Measurements from ENCODE around the gene MRPS15. TPM values are rescaled to one million over a fixed set of nuclear protein-coding genes. Genes with fewer than 3 reads are reported as not detected.

Gene MRPS15
- total RNA-seq, 1 donor = 35.1 TPM

- Histone ChIP-seq H3K27me3 (ENCODE audit: insufficient read depth, low read length) (no peaks in the 10 kb centered on the region), H3K4me1 (ENCODE audit: insufficient read depth, low read length) (no peaks in the 10 kb centered on the region), H3K4me3 (ENCODE audit: low read length) (no peak overlapping the region), H3K9me3 (ENCODE audit: low read depth, low read length) (no peaks in the 10 kb centered on the region)
Measured at GRCh38 chr1:36433102-36433501, 31.1 kb downstream of the MRPS15 start.

- H3K4me3 ChIP-seq (ENCODE audit: low read length) = no peak overlapping the region
- H3K27me3 ChIP-seq (ENCODE audit: insufficient read depth, low read length) = no peaks in the 10 kb centered on the region
- H3K9me3 ChIP-seq (ENCODE audit: low read depth, low read length) = no peaks in the 10 kb centered on the region
- H3K4me1 ChIP-seq (ENCODE audit: insufficient read depth, low read length) = no peaks in the 10 kb centered on the region
Measured at GRCh38 chr1:36432616-36433015, 31.6 kb downstream of the MRPS15 start.

GRCh38 chr1:36425791-36426190, 38.4 kb downstream of the MRPS15 start:
- H3K27me3 ChIP-seq (ENCODE audit: insufficient read depth, low read length) = no peaks in the 10 kb centered on the region
- peaks cover 3% of the 10 kb centered on the region for H3K4me1 ChIP-seq (ENCODE audit: insufficient read depth, low read length)
- no peak overlapping the region for H3K4me3 ChIP-seq (ENCODE audit: low read length)
- H3K9me3 ChIP-seq (ENCODE audit: low read depth, low read length) = no peaks in the 10 kb centered on the region

GRCh38 chr1:36421649-36422048, 42.5 kb downstream of the MRPS15 start:
- H3K9me3 ChIP-seq (ENCODE audit: low read depth, low read length) = no peaks in the 10 kb centered on the region
- no peak overlapping the region for H3K4me3 ChIP-seq (ENCODE audit: low read length)
- no peaks in the 10 kb centered on the region for H3K27me3 ChIP-seq (ENCODE audit: insufficient read depth, low read length)
- peaks cover 20% of the 10 kb centered on the region for H3K4me1 ChIP-seq (ENCODE audit: insufficient read depth, low read length)

GRCh38 chr1:36420836-36421317, 43.3 kb downstream of the MRPS15 start:
- Histone ChIP-seq H3K27me3 (ENCODE audit: insufficient read depth, low read length) (no peaks in the 10 kb centered on the region), H3K9me3 (ENCODE audit: low read depth, low read length) (no peaks in the 10 kb centered on the region), H3K4me1 (ENCODE audit: insufficient read depth, low read length) (peaks cover 20% of the 10 kb centered on the region), H3K4me3 (ENCODE audit: low read length) (no peak overlapping the region)

- Histone ChIP-seq H3K27me3 (ENCODE audit: insufficient read depth, low read length) (no peaks in the 10 kb centered on the region), H3K4me1 (ENCODE audit: insufficient read depth, low read length) (peaks cover 20% of the 10 kb centered on the region), H3K4me3 (ENCODE audit: low read length) (no peak overlapping the region), H3K9me3 (ENCODE audit: low read depth, low read length) (no peaks in the 10 kb centered on the region)
Measured at GRCh38 chr1:36420409-36420808, 43.8 kb downstream of the MRPS15 start.

GRCh38 chr1:36419569-36419968, 44.6 kb downstream of the MRPS15 start:
- no peaks in the 10 kb centered on the region for H3K27me3 ChIP-seq (ENCODE audit: insufficient read depth, low read length)
- H3K4me1 ChIP-seq (ENCODE audit: insufficient read depth, low read length) = peaks cover 20% of the 10 kb centered on the region
- H3K9me3 ChIP-seq (ENCODE audit: low read depth, low read length) = no peaks in the 10 kb centered on the region
- no peak overlapping the region for H3K4me3 ChIP-seq (ENCODE audit: low read length)

GRCh38 chr1:36419140-36419539, 45.0 kb downstream of the MRPS15 start:
- no peak overlapping the region for H3K4me3 ChIP-seq (ENCODE audit: low read length)
- H3K27me3 ChIP-seq (ENCODE audit: insufficient read depth, low read length) = no peaks in the 10 kb centered on the region
- no peaks in the 10 kb centered on the region for H3K9me3 ChIP-seq (ENCODE audit: low read depth, low read length)
- peaks cover 20% of the 10 kb centered on the region for H3K4me1 ChIP-seq (ENCODE audit: insufficient read depth, low read length)

GRCh38 chr1:36417931-36418330, 46.3 kb downstream of the MRPS15 start:
- Histone ChIP-seq H3K27me3 (ENCODE audit: insufficient read depth, low read length) (no peaks in the 10 kb centered on the region), H3K9me3 (ENCODE audit: low read depth, low read length) (no peaks in the 10 kb centered on the region), H3K4me3 (ENCODE audit: low read length) (no peak overlapping the region), H3K4me1 (ENCODE audit: insufficient read depth, low read length) (peaks cover 20% of the 10 kb centered on the region)

- Histone ChIP-seq H3K9me3 (ENCODE audit: low read depth, low read length) (no peaks in the 10 kb centered on the region), H3K4me3 (ENCODE audit: low read length) (no peak overlapping the region), H3K4me1 (ENCODE audit: insufficient read depth, low read length) (peaks cover 27% of the 10 kb centered on the region), H3K27me3 (ENCODE audit: insufficient read depth, low read length) (no peaks in the 10 kb centered on the region)
Measured at GRCh38 chr1:36415661-36416326, 48.4 kb downstream of the MRPS15 start.

- H3K27me3 ChIP-seq (ENCODE audit: insufficient read depth, low read length) = no peaks in the 10 kb centered on the region
- no peaks in the 10 kb centered on the region for H3K9me3 ChIP-seq (ENCODE audit: low read depth, low read length)
- no peak overlapping the region for H3K4me3 ChIP-seq (ENCODE audit: low read length)
- H3K4me1 ChIP-seq (ENCODE audit: insufficient read depth, low read length) = peaks cover 13% of the 10 kb centered on the region
Measured at GRCh38 chr1:36414384-36414783, 49.8 kb downstream of the MRPS15 start.

- Histone ChIP-seq H3K4me3 (ENCODE audit: low read length) (no peak overlapping the region), H3K9me3 (ENCODE audit: low read depth, low read length) (no peaks in the 10 kb centered on the region), H3K4me1 (ENCODE audit: insufficient read depth, low read length) (peaks cover 10% of the 10 kb centered on the region), H3K27me3 (ENCODE audit: insufficient read depth, low read length) (no peaks in the 10 kb centered on the region)
Measured at GRCh38 chr1:36411674-36412648, 52.2 kb downstream of the MRPS15 start.

- Histone ChIP-seq H3K4me1 (ENCODE audit: insufficient read depth, low read length) (peaks cover 10% of the 10 kb centered on the region), H3K4me3 (ENCODE audit: low read length) (no peak overlapping the region), H3K9me3 (ENCODE audit: low read depth, low read length) (no peaks in the 10 kb centered on the region), H3K27me3 (ENCODE audit: insufficient read depth, low read length) (no peaks in the 10 kb centered on the region)
Measured at GRCh38 chr1:36408479-36408878, 55.7 kb downstream of the MRPS15 start.

GRCh38 chr1:36406440-36406839, 57.7 kb downstream of the MRPS15 start:
- H3K27me3 ChIP-seq (ENCODE audit: insufficient read depth, low read length) = no peaks in the 10 kb centered on the region
- peaks cover 12% of the 10 kb centered on the region for H3K4me1 ChIP-seq (ENCODE audit: insufficient read depth, low read length)
- H3K9me3 ChIP-seq (ENCODE audit: low read depth, low read length) = no peaks in the 10 kb centered on the region
- no peak overlapping the region for H3K4me3 ChIP-seq (ENCODE audit: low read length)
